COLO668 (cell line): ENCODE data around the gene NUDCD3.
A peak's percentile ranks its signal among the peaks of the same experiment; 100 is the strongest.

Source experiments
- DNase-seq: peaks from one replicate; lab custom pipeline; 2025; ENCODE audit not compliant: unreplicated experiment; lab: John Stamatoyannopoulos, UW

Gene NUDCD3

GRCh38 chr7:44490351-44491200 is at the start of gene NUDCD3:
Gene NUDCD3 (minus strand): TSS chr7:44490658. CDS start chr7:44490600, 58 bp downstream.
- DNase-seq = peak; percentile 95

GRCh38 chr7:44539669-44540506 is 49.4 kb upstream of the NUDCD3 start:
- no peak for DNase-seq

- DNase-seq = no peak
These were observed 48.6 kb upstream of the NUDCD3 start for GRCh38 chr7:44538798-44539668.

GRCh38 chr7:44538093-44538797 is 47.8 kb upstream of the NUDCD3 start:
- no peak for DNase-seq

- DNase-seq = no peak
These were observed 47.0 kb upstream of the NUDCD3 start for GRCh38 chr7:44537442-44537841.

GRCh38 chr7:44536090-44536489 is 45.6 kb upstream of the NUDCD3 start:
- no peak for DNase-seq

- no peak for DNase-seq
These were observed 45.0 kb upstream of the NUDCD3 start for GRCh38 chr7:44535348-44536064.

GRCh38 chr7:44534501-44534900 is 44.0 kb upstream of the NUDCD3 start:
- DNase-seq = peak; percentile 72

GRCh38 chr7:44534087-44534486 is 43.6 kb upstream of the NUDCD3 start:
- DNase-seq = peak; percentile 34

GRCh38 chr7:44533301-44534055 is 43.0 kb upstream of the NUDCD3 start:
- peak; percentile 52 for DNase-seq

GRCh38 chr7:44531421-44532380 is 41.2 kb upstream of the NUDCD3 start:
- no peak for DNase-seq

GRCh38 chr7:44530990-44531389 is 40.5 kb upstream of the NUDCD3 start:
- no peak for DNase-seq

GRCh38 chr7:44524811-44525388 is 34.4 kb upstream of the NUDCD3 start:
- no peak for DNase-seq

GRCh38 chr7:44522315-44522714 is 31.9 kb upstream of the NUDCD3 start:
- DNase-seq = no peak

GRCh38 chr7:44521347-44522095 is 31.1 kb upstream of the NUDCD3 start:
- no peak for DNase-seq

- DNase-seq = no peak
These were observed 30.1 kb upstream of the NUDCD3 start for GRCh38 chr7:44520574-44520973.

GRCh38 chr7:44519546-44519945 is 29.1 kb upstream of the NUDCD3 start:
- DNase-seq = no peak
